Stromal cell of bone marrow (primary cell): ENCODE data around the gene TBC1D30.
"Not testable (repeated sequence)": the region's sequence is repeated elsewhere in the genome, so short reads cannot be mapped to it uniquely, and the experiment has no call there.

Source experiments
- DNase-seq: peaks from one replicate; pipeline ENCODE4 v3.0.0-alpha.2; 2012; ENCODE audit warnings: low read depth

The TBC1D30 gene

DNA sequence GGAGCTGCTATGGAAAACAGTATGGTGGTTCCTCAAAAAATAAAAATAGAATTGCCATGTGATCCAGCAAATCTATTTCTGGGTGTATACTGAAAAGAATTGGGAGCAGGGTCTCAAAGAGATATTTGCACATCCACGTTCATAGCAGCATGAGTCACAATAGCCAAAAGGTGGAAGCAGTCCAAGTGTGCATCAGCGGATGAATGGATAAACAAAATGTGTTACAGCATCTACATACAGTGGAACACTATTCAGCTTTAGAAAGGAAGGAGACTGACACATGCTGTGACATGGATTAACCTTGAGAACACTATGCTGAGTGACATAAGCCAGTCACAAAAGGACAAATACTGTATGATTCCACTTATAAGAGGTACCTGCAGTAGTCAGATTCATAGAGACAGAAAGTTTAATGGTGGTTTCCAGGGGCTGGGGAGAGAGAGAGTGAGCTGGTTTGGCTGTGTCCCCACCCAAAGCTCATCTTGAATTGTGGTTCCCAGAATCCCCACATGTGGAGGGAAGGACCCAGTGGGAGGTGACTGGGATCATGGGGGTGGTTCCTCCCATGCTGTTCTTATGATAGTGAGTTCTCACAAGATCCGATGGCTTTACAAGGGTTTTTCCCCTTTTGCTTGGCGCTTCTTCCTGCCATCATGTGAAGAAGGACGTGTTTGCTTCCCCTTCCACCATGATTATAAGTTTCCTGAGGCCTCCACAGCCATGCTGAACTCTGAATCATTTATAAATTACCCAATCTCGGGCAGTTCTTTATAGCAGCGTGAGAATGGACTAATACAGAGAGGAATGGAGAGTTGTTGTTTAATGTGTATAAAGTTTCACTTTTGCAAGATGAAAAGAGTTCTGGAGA, 17.6 kb upstream of the TBC1D30 start:
- DNase-seq, result no peak

DNA sequence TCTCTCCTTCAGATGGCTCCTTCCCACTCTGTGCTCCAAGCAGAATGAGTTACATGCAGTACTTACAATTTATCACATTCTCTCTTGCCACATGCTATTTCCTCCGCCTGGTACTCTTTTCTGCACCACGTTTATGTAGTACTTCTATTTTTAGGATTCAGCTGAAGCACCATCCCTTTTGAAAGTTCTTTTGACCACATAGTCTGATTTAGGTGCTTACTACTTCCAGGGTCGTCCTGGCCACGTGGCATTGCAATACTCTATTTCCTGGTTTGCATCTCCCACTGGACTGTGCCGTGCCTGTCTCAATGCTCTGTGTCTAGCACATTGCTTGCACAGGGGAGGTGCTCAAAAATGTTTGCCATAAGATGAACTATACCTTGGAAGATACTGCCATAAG, 16.3 kb upstream of the TBC1D30 start:
- DNase-seq, result no peak

DNA sequence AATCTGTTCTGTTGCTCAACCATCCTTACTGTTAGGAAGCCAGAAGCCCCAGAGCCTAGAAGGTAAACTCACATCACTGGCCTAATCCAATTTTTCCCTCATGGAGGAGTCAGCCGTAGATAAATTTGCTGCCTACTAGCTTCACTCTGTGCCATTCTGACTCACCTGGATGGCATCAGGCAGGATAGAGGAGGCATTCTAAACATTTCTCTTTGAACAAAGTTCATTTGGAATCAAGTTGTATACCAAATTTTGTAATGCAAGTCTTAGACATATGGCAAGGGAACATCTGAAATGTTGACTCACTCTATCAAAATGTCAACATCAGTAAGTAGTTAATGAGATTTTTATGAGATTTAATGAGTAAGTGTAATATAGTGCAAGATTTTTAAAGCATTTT, 13.6 kb upstream of the TBC1D30 start:
- DNase-seq, result no peak

DNA sequence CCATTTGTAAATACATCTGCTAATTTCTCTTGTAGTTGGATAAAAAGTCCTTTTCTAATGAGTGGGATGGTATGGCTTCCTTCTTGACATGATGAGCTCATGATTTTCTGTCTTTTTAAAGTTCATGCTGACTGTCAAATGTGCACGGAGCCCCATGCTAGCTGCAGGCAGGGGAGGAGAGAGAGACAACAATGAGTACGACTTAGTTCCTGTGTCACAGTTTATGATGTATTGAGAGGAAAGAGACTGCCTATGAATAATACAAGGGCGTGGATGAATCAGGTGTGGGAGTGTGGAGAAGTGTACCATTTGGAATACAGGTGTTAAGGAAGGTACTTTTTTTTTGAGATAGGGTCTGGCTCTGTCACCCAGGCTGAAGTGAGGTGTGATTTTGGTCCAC, 10.7 kb upstream of the TBC1D30 start:
- DNase-seq, result no peak

DNA sequence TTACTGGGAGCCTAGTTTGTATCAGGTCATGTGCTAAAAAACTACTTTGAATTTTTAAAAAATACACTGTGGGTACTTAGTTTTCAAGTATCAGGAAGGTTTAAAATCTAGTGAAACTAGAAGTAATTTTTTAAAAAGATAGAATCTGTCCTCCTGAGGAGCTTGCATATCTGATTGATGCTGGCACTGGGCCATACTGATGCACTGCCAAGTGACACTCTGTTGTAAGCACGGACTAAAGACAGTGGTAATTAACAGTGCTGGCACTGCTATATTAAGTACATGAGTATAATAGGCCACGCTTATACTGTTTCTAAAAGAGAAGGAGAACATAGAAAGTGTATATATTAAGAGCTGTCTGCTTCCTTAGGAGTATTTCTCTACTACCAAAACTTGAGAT, 10.0 kb upstream of the TBC1D30 start:
- DNase-seq, result no peak

DNA sequence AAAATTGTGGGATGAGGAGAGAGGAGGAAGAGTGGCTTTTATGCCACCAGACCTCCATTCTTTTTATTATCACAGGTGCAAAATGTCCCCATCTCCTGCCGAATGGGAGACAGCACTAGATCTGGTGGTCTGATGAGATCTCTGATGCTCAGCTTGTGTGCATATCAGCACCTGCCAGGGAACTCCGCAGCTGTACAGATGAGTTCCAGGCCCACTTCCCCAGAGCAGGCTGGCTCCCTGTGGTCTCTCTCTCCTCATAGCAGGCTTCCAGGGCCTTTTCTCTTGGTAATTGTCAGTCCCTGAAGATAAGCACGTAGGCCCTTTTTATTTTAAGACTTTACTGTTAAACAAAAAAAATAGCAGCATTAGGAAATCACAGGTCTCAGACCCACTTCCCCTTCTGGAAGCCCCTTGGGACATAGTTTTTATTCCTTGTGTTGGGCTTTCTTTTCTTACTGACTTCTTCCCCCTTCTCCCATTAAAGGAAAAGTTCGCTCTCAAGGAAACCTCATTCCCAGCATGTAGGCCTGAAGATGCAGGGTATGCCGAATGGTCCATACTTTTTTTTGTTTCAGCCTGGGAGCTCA, 4.5 kb upstream of the TBC1D30 start:
- no peak for DNase-seq

DNA sequence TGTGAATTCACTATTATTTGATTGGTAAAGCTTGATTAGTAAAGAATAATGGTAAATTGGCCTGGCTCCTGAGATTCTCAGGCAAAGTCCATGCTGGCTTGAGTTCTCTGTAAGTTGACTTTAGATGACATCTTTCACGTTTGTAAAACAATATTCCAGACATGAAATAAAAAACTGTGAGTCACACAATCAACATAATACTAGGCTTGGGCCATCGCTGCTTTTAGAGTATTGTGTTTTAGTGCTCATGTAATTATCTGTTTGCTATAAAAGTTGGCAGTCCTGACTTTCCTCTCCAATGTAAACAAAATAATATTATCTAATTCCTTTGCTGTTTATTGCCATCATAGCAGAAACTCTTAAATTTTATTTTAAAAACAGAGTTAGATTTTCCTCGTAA, 3.9 kb upstream of the TBC1D30 start:
- no peak for DNase-seq

DNA sequence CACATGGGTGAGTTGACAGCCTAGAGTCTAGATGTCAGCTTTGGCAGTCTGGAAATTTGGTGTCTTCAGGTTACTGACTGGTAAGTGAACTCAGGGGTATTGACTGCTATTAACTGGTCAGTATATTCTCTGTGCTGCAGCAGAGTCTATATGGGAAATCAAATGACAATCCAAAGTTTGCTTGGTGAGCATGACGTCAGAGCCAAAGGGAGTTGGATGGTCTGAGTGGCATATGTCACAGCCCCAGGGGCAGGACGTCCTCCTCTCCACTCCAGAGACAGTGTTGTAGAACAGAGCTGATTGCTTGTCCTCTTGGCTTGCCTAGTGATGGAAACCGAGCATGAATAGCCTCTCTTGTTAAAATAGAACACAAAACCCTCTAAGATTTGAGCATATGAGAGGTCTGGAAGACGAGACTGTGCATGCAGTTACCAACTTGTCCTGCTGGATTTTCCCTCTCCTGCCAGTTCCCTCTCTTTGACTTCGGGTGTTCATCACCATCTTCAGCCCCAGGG, 3.3 kb upstream of the TBC1D30 start:
- DNase-seq, result no peak

DNA sequence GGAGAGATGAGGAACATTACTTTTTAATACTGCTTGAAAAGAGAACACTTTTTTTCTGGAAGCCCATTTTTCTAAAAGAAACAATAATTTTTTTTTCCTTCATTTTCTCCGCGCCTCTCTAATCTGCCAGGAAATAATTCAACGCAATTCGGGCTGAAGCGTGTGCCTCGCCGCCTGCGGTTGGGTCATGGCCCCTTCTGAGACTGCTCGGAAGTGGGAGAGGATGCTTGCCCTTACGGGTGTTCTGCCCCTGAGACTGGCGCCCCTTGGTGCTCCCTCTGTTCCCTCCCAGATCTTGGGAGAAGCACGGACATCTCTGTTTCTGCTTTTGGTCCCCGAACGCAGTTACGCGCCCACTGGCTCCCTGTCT, 332 bp upstream of the TBC1D30 start:
- no peak for DNase-seq

DNA sequence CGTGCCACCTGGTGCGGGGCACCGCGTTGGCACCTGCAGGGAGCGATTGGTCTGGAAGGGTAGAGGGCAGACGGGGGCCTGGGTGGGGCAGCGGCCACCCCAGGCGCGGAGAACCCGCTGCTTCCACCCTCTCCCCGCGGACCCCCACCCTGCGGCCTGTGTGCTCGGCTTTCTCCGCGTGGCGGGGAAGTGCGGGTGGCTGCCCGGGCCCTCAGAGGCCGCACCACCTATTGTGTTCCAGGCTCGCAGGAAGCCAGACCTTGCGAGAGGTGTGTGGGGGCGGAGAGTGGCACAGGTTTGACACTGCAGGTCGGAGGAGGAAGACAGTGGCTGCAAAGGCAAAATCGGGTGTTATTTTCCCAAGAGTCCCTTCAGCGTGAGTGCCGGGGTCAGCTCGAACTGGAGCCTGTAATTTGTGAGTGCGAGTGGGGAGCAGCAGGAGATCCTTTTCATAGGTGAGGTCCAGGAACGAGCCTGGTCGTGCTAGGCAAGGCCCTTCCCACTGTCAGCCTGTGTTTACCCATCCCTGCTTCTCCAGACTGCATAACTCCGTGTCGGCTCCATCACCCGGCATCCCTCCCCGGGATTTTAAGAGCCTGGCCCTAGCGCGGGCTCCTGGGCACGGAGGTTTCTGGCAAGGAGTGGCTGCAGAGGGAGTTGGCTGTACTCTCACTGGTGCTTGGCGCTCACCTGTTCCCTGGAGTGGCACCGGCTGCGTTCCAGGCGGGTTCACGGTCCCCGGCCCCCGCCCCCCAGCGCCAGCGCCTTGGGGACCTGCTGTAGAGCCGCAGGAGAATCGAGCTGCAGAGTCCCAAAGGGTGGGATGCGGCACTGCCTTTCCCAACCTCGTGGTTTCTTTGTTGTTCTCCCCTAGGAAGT, 935 bp downstream of the TBC1D30 start:
- DNase-seq, result no peak

DNA sequence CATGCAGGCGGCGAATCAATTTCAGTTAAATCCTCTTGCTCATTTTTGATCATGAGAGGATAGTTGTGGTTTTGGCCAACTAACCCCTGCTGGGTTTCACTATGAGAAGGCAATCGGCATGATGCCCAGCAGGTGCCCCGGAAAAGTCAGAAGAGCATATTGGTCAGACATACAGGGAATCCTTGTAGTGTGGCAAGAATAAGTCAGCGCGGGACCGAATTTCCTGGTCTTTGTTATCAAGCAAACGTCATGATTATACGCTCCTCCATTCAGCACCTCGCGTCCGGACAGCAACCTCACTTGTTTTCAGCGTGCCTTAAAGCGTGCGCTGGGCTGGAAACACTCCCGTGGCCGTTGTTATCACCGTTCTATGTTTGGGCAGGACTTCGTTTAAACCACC, 1.8 kb downstream of the TBC1D30 start:
- DNase-seq, result peak; percentile 32

DNA sequence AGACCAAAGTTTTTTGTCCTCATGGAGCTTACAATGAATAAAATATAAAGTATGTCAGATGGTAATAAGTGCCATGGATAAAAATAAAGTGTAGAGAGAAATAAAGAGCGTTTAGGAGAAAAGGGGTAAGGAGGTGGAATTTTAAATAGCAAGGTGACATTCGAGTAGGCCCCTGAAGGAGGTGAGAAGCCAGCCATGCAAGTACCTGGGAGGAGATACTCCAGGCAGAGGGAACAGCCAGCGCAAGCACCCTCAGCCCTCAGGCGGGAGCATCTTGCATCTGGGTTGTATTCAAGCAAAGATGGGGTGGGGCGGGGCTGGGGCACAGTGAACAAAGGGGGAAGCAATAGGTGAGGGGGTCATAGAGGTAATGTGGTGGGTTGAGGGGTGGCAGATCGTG, 4.3 kb downstream of the TBC1D30 start:
- no peak for DNase-seq

DNA sequence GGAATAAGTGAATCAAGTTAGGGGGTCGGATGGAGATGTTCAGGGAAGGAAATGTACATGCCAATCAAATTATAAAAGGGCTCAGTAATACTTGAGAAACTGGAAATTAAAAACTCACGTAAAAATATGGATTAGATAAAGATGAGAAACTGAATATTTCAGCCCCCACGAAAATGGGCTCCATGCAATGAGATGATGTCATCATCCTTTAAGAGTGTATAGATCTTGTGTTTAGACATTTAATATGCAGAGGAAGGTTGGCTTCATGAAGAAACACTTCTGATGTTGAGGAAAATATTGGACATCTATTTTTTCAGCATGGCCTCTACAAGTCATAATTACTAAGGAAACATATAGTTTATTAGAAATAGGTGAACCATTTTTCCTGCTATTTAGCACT, 9.5 kb downstream of the TBC1D30 start:
- no peak for DNase-seq

DNA sequence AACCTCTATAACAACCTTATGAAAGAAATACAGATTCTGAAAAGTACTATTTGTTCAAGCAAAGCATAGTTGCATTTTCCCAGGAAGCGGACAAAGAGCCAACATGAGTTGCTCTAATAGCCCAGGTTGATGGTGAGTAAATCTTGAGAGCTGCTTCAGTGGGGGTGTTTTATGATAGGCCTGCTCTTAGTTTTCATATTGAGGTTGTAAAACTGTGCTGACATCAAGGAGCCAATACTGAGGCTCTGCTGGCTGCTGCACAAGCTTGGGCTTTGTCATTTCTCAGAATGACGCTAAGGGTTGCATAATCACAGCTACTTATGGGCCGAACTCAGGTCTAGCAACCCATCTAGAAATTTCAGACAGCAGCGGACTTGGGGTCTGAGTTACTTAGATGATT, 11.5 kb downstream of the TBC1D30 start:
- DNase-seq, result no peak

DNA sequence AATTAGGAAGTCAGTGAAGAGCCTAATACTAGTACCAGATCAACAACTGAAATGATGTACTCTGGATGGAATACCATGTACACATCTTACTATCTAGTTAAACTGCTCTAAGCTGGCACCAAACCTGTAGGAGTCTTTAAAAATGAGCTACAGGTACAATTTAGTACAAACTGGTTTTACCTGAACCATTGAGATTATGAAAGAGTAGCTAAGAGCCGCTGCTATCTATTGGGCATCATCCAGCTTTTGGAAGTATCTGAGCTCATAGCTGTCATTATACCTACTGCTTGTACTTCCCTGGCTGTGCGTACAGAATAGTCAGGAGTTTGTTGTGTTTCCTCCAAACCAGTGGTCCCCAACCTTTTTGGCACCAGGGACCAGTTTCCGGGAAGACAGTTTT, 12.4 kb downstream of the TBC1D30 start:
- DNase-seq, result no peak

DNA sequence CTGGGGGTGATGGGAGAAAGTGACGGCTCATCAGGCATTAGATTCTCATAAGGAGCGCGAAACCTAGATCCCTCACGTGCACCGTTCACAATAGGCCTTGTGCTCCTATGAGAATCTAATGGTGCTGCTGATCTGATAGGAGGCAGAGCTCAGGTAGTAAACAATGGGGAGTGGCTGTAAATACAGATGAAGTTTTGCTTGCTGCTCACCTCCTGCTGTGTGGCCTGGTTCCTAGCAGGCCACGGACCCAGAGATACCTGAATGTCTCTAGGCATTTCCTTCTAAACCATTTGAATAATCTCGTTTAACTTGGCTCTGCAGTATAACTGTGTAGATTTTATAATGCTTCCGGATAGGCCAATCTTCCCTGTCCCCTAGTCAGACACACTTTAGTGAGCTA, 13.0 kb downstream of the TBC1D30 start:
- no peak for DNase-seq

DNA sequence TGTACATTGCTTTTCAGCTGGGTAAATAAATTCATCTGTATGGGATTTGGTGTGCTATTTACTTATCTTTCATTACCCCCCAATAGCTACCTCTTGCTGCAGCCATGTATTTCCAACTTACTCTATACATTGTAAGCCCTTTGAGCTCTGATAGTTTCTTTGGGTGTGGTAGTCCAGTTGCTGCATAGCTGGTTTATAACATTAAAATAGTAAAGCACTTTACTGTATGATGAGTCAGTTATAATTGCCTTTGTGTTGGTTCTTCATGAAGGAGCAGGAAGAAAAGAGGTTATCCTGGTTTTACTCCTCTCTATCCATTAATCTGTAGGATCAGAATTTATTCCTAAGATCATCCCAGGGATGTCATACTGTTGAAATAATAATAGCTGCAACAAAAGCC, 15.7 kb downstream of the TBC1D30 start:
- DNase-seq, result no peak

DNA sequence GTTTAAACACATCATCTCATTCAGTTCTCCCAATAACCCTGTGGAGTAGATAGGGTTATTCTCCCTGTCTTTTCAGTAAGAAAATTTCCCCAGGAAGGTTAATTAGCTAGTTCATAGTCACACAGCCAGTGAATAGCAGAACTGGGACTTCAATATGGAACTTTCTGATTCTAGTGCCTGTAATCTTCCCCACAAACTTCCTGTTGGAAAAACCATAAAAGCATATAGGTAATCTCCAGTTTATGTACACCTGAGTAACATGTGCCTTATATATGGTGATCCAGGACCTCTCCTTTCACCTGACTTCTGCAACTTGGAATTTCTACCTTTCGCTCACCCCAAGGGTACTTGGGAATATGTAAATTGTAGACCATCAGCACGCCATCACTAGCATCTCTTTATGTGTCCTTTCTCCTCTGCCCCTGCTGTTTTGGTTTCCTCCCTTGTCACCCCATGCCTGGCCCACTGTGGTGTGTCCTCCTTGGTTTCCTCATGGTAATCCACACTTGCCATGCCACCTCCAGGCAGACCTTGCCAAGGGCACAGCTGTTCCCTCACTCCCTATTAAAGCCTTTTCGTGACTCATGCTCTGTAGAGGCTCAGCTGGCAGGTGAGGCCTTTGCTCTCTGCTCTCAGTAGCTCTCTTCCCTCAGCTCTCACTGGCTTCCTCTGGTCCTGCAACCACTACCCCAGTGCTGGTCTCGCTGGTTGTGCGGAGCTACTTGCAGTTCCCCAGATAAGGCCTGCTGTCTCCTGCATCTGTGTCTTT, 16.7 kb downstream of the TBC1D30 start:
- no peak for DNase-seq

DNA sequence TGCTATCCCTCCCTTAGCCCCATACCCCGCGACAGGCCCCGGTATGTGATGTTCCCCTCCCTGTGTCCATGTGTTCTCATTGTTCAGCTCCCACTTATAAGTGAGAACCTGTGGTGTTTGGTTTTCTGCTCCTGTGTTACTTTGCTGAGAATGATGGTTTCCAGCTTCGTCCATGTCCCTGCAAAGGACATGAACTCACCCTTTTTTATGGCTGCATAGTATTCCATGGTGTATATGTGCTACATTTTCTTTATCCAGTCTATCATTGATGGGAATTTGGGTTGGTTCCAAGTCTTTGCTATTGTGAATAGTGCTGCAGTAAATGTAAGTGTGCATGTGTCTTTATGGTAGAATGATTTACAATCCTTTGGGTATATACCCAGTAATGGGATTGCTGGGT, 24.0 kb downstream of the TBC1D30 start:
- DNase-seq, result not testable (repeated sequence)

DNA sequence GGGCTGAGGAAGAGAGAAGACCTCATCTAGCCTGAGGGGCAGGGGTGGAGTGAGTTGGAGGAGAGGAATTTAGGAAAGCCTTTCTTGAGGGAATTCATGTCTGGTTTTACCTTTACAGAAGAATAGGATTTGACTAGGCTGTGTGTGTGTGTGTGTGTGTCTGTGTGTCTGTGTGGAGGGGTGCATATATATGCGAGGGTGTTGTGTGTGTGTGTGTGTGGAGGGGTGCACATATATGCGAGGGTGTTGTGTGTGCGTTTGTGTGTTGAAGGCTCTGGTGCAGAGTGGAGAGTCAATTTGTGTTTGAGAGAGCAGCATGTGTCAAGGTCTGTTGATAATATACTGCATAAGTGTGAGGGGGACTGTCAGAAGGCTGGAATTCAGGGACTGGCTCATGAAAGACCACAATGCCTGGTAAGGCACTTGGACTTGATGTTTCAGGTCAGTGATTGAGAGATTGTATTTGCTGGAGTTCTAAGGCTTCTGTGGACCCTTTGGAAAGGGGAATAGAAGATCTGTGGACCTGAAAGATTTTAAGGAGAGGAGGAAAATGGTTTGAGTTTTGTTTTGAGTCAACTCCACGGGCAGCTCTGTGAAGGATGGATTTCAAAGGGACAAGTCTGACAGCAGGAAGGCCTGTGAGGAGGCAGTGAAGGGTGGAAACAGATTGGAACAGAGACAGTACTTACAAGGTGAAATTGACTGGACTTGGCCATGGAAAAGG, 34.6 kb downstream of the TBC1D30 start:
- no peak for DNase-seq

DNA sequence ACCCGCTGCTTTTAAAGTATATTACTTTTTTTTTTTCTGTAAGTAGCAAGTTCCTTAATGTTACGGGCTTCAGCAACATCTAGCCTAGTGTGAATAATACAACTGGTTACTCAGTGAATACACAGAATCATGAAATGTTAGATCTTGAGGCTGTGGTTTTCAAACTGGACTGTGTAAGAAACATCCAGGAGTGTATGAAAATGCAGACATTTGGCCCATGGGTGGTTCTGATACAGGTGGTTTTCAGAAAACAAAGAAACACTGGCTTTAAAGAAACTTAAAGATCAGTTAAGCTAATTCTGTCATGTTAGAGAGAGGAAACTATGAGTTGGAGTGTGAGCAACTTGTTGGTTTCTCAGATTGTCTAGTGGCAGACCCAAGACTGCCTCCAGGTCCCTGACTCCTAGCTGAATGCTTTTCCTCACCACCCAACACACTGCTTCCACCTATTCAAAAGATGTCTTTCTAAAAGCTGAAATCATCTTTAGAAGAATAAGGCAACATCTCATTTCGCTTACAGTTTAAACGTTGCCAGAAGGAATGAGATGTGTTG, 36.1 kb downstream of the TBC1D30 start:
- DNase-seq, result no peak
